Liver (tissue), 9 donors: Measurements from ENCODE around the gene BRCA1. TPM values are rescaled to one million over a fixed set of nuclear protein-coding genes. Genes with fewer than 3 reads are reported as not detected.
"Not testable (repeated sequence)": the region's sequence is repeated elsewhere in the genome, so short reads cannot be mapped to it uniquely, and the experiment has no call there.

Experiments used
- DNase-seq: peaks from one replicate; pipeline ENCODE4 v3.0.0-alpha.2; 2017; ENCODE audit warnings: low spot score
- H3K27ac ChIP-seq, 2 donors: one replicate each; pipeline ENCODE4 v1.7.0; 2013; ENCODE audit warnings: inconsistent platforms in 2 of 2, low read length in 2 of 2, control low read depth in 1 of 2, low read depth in 1 of 2, mild to moderate bottlenecking in 1 of 2
- H3K27me3 ChIP-seq, 4 donors: one replicate each; pipeline versions ENCODE4 v1.6.1 to v1.7.0; 2013; ENCODE audit warnings: low read length in 3 of 4, inconsistent platforms in 1 of 4, mild to moderate bottlenecking in 1 of 4, moderate library complexity in 1 of 4; ENCODE audit not compliant: control insufficient read depth in 4 of 4, insufficient read depth in 4 of 4
- H3K36me3 ChIP-seq, 4 donors: one replicate each; pipeline versions ENCODE4 v1.6.1 to v1.7.0; 2013; ENCODE audit warnings: low read length in 3 of 4, mild to moderate bottlenecking in 3 of 4, low read depth in 1 of 4, moderate library complexity in 1 of 4; ENCODE audit not compliant: control insufficient read depth in 4 of 4, insufficient read depth in 3 of 4
- H3K4me1 ChIP-seq, 4 donors: one replicate each; pipeline versions ENCODE4 v1.6.1 to v1.7.0; 2013; ENCODE audit warnings: low read length in 3 of 4, mild to moderate bottlenecking in 3 of 4, moderate library complexity in 1 of 4; ENCODE audit not compliant: control insufficient read depth in 4 of 4, insufficient read depth in 4 of 4
- H3K4me3 ChIP-seq, 3 donors: one replicate each; pipeline versions ENCODE4 v1.6.1 to v1.7.0; 2013; ENCODE audit warnings: low read length in 3 of 3, control low read depth in 1 of 3, low read depth in 1 of 3, mild to moderate bottlenecking in 1 of 3
- H3K9ac ChIP-seq, 2 donors: one replicate each; pipeline ENCODE4 v1.7.0; 2013; ENCODE audit warnings: low read length in 2 of 2, mild to moderate bottlenecking in 2 of 2, moderate library complexity in 2 of 2, control low read depth in 1 of 2, low read depth in 1 of 2
- H3K9me3 ChIP-seq, 4 donors: one replicate each; pipeline versions ENCODE4 v1.6.1 to v1.7.0; 2013; ENCODE audit warnings: low read length in 3 of 4; ENCODE audit not compliant: control insufficient read depth in 4 of 4
- ATF3 ChIP-seq: IDR thresholded peaks from 2 replicates; pipeline ENCODE4 v1.6.1; 2016; ENCODE audit warnings: antibody characterized with exemption
- CTCF ChIP-seq: fragments of 150-350 bp; IDR thresholded peaks from 2 replicates; pipeline ENCODE4 v1.5.1; 2017; ENCODE audit warnings: improper control_type of control experiment, low read depth, low read length; ENCODE audit not compliant: missing input control
- EGR1 ChIP-seq, 2 donors: IDR thresholded peaks; 2 replicates each; pipeline ENCODE4 v1.6.1; 2016 to 2018; ENCODE audit warnings: antibody characterized with exemption in 2 of 2, low read depth in 2 of 2
- FOXA1 ChIP-seq: IDR thresholded peaks from 2 replicates; pipeline ENCODE4 v1.6.1; 2016; ENCODE audit warnings: antibody characterized with exemption
- FOXA2 ChIP-seq: IDR thresholded peaks from 2 replicates; pipeline ENCODE4 v1.6.1; 2016; ENCODE audit warnings: antibody characterized with exemption
- GABPA ChIP-seq, 2 donors: IDR thresholded peaks in 1 of 2; conservative IDR thresholded peaks in 1 of 2; 2 replicates each; pipeline ENCODE4 v1.6.1; 2016; ENCODE audit warnings: antibody characterized with exemption in 2 of 2, mild to moderate bottlenecking in 1 of 2, moderate library complexity in 1 of 2
- HNF4A ChIP-seq, 2 donors: conservative IDR thresholded peaks; 2 replicates each; pipeline ENCODE4 v1.6.1; 2016; ENCODE audit warnings: antibody characterized with exemption in 2 of 2, mild to moderate bottlenecking in 2 of 2
- HNF4G ChIP-seq: IDR thresholded peaks from 2 replicates; pipeline ENCODE4 v1.6.1; 2016; ENCODE audit warnings: antibody characterized with exemption
- NR2F2 ChIP-seq: IDR thresholded peaks from 2 replicates; pipeline ENCODE4 v1.6.1; 2016; ENCODE audit warnings: antibody characterized with exemption
- RAD21 ChIP-seq, 2 donors: IDR thresholded peaks; 2 replicates each; pipeline ENCODE4 v1.6.1; 2016; ENCODE audit warnings: antibody characterized with exemption in 2 of 2, mild to moderate bottlenecking in 2 of 2
- REST ChIP-seq: IDR thresholded peaks from 2 replicates; pipeline ENCODE4 v1.6.1; 2016; ENCODE audit warnings: antibody characterized with exemption, mild to moderate bottlenecking
- RXRA ChIP-seq, 2 donors: IDR thresholded peaks; 2 replicates each; pipeline ENCODE4 v1.6.1; 2017 to 2018; ENCODE audit warnings: antibody characterized with exemption in 2 of 2, mild to moderate bottlenecking in 1 of 2
- SP1 ChIP-seq: IDR thresholded peaks from 2 replicates; pipeline ENCODE4 v1.6.1; 2018; ENCODE audit warnings: antibody characterized with exemption, mild to moderate bottlenecking
- TAF1 ChIP-seq: conservative IDR thresholded peaks from 2 replicates; pipeline ENCODE4 v1.6.1; 2016; ENCODE audit warnings: antibody characterized with exemption, mild to moderate bottlenecking
- YY1 ChIP-seq: IDR thresholded peaks from 2 replicates; pipeline ENCODE4 v1.6.1; 2016; ENCODE audit warnings: antibody characterized with exemption, mild to moderate bottlenecking
- WGBS: extraction: QIAGEN DNeasy Blood & Tissue Kit; methylation state at CpG from one replicate; pipeline ENCODE4 v1.1.7; 2013; 5-methylcytosine and 5-hydroxymethylcytosine counted together
- polyA plus RNA-seq, 2 donors: library from polyadenylated mRNA; stranded (reverse) in 1 of 2; unstranded in 1 of 2; fragments of 200-250 nt in 1 of 2; fragments of >200 nt in 1 of 2; fragmentation: Nextera tagmentation in 1 of 2; extraction: Ambion mirVana in 1 of 2; gene quantifications; one replicate each; pipeline versions ENCODE4 v1.2.1 to v1.2.3, GENCODE V29; 2013 to 2015
- total RNA-seq, 2 donors: library from RNA; depleted of rRNA; stranded (reverse); fragments of >200 nt; gene quantifications; one replicate each; pipeline ENCODE4 v1.2.3, GENCODE V29; 2014
- donor health status: healthy.
- donor health status: healthy.
- donor health status: healthy.
- donor health status: healthy.
- donor health status: healthy.

Gene BRCA1
- total and polyA plus RNA-seq, 4 donors: 1.5 to 18.6 (median 12.8) TPM

- Histone ChIP-seq H3K4me3 (no peak overlapping the region), H3K27ac (no peak overlapping the region), H3K27me3 (no peaks in the 10 kb centered on the region), H3K9me3 (no peaks in the 10 kb centered on the region), H3K9ac (no peak overlapping the region), H3K4me1 (peaks cover 6 to 41% (median 28%) of the 10 kb centered on the region in 4 donors), H3K36me3 (peaks cover 0 to 5% (median 3%) of the 10 kb centered on the region in 4 donors)
- 84% methylated on average over 2 of the region's 2 CpGs for WGBS
- no peak for DNase-seq
- no peak for TF ChIP-seq RXRA (IDR thresholded peaks at IDR 0.05)
- TF ChIP-seq EGR1 (IDR thresholded peaks at IDR 0.05; ENCODE audit: low read depth in 2 of 2): no peak
Measured at GRCh38 chr17:43132117-43132516, 7.0 kb upstream of the BRCA1 start.

DNA sequence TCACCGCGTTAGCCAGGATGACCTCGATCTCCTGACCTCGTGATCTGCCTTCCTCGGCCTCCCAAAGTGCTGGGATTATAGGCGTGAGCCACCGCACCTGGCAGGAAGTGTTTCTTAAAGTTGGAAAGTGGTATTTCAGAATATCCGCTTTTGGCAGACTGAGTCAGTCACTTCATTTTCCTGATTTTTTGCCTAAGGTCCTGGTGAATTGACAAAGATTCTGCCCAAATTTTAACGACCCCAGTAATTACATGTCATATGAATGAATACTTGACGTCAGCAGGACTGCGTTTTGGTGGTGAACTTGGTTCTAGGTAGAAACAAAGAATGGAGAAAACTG, 4.5 kb upstream of the BRCA1 start:
- Histone ChIP-seq H3K36me3 (peaks cover 0 to 5% (median 3%) of the 10 kb centered on the region in 4 donors), H3K4me1 (peaks cover 10 to 48% (median 35%) of the 10 kb centered on the region in 4 donors), H3K9ac (no peak overlapping the region), H3K9me3 (no peaks in the 10 kb centered on the region), H3K4me3 (no peak overlapping the region), H3K27me3 (no peaks in the 10 kb centered on the region), H3K27ac (peak overlapping the region; percentile 34 to 54)
- TF ChIP-seq FOXA1: no peak
- no peak for TF ChIP-seq FOXA2
- no peak for TF ChIP-seq YY1
- TF ChIP-seq TAF1: no peak
- TF ChIP-seq RXRA (IDR thresholded peaks at IDR 0.05): no peak
- no peak for TF ChIP-seq HNF4G
- TF ChIP-seq NR2F2: no peak
- no peak for TF ChIP-seq RAD21 (IDR thresholded peaks at IDR 0.05)
- TF ChIP-seq REST: no peak
- TF ChIP-seq ATF3: no peak
- TF ChIP-seq SP1: no peak
- no peak for TF ChIP-seq CTCF
- no peak for TF ChIP-seq HNF4A (conservative IDR thresholded peaks at IDR 0.05)
- no peak for TF ChIP-seq GABPA (IDR thresholded peaks at IDR 0.05 in 1 of 2, conservative IDR thresholded peaks at IDR 0.05 in 1 of 2)
- WGBS: 76% methylated on average over 11 of the region's 11 CpGs
- no peak for DNase-seq

- not testable (repeated sequence) for H3K4me3 ChIP-seq, DNase-seq, H3K9me3 ChIP-seq, H3K27me3 ChIP-seq, H3K27ac ChIP-seq, H3K36me3 ChIP-seq, H3K9ac ChIP-seq
- peaks cover 10 to 35% (median 22%) of the 10 kb centered on the region in 4 donors for H3K4me1 ChIP-seq
- 88% methylated on average over 6 of the region's 6 CpGs for WGBS
Measured at GRCh38 chr17:43127333-43127876, 2.2 kb upstream of the BRCA1 start.
